GM19193 (cell line): ENCODE measurements around the gene CXCL8.

Source experiments
- POLR2A ChIP-seq: IDR thresholded peaks from 4 replicates; pipeline ENCODE4 v1.6.1; 2011; ENCODE audit not compliant: insufficient read depth, insufficient read length; ENCODE audit errors: extremely low read depth

Gene CXCL8

DNA sequence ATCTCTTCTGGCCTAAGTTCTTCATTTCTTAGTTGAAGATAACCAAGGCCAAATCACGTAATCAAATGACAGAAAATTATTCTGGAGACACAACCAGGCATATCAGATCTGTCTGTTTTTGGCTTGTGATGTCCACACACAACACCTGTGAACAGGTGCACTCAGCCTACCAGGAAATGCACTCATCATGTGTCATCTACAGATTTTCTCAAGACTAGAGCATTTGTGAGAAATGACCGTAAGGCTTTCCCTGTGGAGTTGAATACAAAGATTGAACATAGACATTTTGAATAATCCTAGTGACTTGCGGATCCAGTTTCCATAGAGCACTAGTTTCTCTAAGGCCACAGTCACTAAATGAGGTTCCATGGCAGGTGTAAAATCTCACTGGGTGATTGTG is 26.7 kb upstream of the CXCL8 start:
- TF ChIP-seq POLR2A: no peak

- no peak for TF ChIP-seq POLR2A
Measured at GRCh38 chr4:73714647-73715046, 25.7 kb upstream of the CXCL8 start.

- no peak for TF ChIP-seq POLR2A
Measured at GRCh38 chr4:73715659-73716058, 24.7 kb upstream of the CXCL8 start.

DNA sequence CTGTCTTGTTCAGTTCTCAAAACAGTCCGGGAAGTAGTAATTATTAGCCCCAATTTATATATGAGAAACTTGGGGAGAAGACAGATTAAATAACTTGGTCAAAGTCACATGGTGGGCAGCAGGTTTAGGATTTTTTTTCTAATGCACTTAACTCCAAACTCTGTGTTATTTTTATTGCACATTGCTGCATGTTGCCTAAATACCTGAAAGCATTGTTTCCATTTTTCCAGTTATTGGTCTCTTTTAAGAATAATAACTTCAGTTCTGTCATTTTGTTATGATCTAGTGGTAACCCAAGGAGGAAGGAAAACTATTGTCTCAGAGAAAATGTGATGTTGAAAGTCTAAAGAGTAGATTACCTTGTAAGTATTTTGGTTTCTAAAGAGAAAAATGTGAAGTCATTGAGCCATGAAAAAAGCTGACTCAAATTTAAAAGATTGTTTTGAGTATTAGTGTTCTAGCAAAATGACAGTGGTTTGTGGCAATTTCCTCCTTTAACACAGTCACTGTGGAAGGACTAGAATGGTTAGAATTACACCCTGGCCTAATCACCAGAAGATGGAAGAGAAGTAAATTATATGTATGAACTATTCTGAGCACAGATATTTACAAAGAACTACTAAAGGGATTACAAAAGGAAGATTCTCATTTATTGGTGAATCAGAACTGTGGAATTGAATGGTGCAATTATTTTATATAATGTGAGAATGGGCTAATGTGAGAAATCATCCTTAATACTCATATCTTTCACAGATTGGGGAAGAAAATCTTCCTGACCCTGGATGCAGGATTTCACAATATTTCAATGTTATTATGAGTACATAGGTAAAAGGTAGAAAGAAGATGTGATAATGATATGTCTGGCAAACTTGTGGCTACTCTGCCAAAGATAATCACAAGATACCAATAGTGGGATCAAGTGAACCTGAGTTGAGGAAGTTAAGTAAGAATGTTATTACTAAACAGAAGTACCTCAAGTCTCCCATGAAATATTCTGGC is 21.7 kb upstream of the CXCL8 start:
- TF ChIP-seq POLR2A: no peak

- no peak for TF ChIP-seq POLR2A
Measured at GRCh38 chr4:73721435-73721834, 18.9 kb upstream of the CXCL8 start.

GRCh38 chr4:73721909-73722308 is 18.5 kb upstream of the CXCL8 start:
- no peak for TF ChIP-seq POLR2A

GRCh38 chr4:73723023-73723422 is 17.3 kb upstream of the CXCL8 start:
- TF ChIP-seq POLR2A: no peak

- TF ChIP-seq POLR2A: no peak
Measured at GRCh38 chr4:73723928-73724327, 16.4 kb upstream of the CXCL8 start.

- no peak for TF ChIP-seq POLR2A
Measured at GRCh38 chr4:73725510-73725909, 14.9 kb upstream of the CXCL8 start.

DNA sequence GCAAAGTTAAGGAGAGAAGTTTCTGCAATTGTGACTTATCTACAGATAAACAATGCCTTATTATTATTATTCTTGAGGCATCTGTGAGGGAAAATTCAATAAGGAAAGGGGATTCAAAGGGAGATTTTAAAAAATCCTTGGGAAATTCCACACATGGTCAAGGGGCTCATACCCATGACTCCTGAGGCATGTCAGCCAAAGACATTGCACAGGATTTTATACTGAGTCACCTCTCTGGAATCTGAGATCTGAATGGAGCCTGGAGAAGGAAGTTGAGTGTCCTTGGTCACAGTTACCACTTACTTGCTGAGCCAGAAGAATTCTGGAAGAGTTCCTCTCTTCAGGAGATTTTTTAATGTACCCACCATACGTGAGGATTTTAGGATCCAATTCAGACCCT is 14.4 kb upstream of the CXCL8 start:
- TF ChIP-seq POLR2A: no peak

- no peak for TF ChIP-seq POLR2A
Measured at GRCh38 chr4:73727685-73728084, 12.7 kb upstream of the CXCL8 start.

GRCh38 chr4:73728091-73728741 is 12.2 kb upstream of the CXCL8 start:
- no peak for TF ChIP-seq POLR2A

DNA sequence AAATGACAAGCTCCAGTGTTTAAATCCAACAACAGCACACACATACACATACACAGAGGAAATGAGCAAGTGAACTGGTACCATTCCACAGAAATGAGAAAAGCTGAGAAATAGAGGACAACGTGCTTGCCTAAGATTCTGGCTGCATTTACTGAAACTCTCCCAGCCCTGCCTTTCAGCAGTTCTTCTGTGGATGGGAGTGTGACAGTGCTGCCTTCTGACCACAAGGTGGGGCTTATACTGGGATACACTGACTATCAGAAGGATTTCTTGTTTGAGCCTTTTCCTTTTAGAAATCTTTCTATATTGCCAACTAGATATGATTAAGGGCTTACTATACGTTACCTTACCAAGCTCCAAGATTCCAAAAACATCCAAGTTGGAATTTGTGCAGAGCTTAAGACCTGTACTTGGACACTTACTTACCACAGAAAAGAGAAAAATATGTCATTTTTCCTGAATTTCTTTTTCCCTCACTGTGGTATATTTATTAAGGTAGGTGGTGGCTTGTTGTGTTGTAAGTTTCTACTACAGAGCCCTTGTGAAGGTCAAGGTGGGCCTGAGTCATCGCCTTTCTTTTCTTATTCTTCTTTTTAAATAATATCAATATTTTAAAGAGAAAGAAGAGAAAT is 10.7 kb upstream of the CXCL8 start:
- TF ChIP-seq POLR2A: no peak

- no peak for TF ChIP-seq POLR2A
Measured at GRCh38 chr4:73730292-73730691, 10.1 kb upstream of the CXCL8 start.

DNA sequence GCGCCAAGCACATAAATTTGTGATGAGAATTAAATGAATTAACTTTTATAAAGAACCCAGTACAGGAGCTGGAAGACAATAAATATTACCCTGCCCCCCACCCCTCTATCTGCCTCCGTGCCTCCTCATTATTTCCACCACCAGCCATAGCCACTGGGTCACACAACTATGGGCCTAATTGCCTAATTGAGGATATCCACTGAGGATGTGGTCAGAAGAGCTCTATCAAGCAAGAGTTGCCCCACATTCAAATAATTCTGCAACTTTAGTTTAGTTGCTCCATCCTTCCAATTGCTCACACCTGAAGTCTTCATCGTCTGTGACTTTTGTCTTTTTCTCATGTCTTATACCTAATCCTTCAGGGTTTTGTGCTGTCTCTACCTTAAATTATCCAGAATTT is 9.5 kb upstream of the CXCL8 start:
- TF ChIP-seq POLR2A: no peak
